Measurements from ENCODE around the gene ARPC5L. TPM values are rescaled to one million over a fixed set of nuclear protein-coding genes. Genes with fewer than 3 reads are reported as not detected.
A peak's percentile ranks its signal among the peaks of the same experiment; 100 is the strongest.
"Not testable (repeated sequence)": the region's sequence is repeated elsewhere in the genome, so short reads cannot be mapped to it uniquely, and the experiment has no call there.

Gene ARPC5L
- total and polyA plus RNA-seq, 4 donors = 27.6 to 64.6 (median 47.7) TPM

- H3K9me3 ChIP-seq (ENCODE audit: control insufficient read depth in 4 of 4, insufficient read depth in 3 of 4, low read length in 3 of 4) = no peaks in the 10 kb centered on the region
- H3K4me1 ChIP-seq (ENCODE audit: control insufficient read depth in 5 of 5, insufficient read depth in 5 of 5, low read length in 5 of 5) = peaks cover 4 to 24% (median 8%) of the 10 kb centered on the region in 5 donors
- H3K27ac ChIP-seq (ENCODE audit: low read depth in 1 of 2, low read length in 1 of 2) = peak overlapping the region in 1 of 2 donors; percentile 79
- peak; percentile 85 to 90 (median 86) for DNase-seq
- H3K27me3 ChIP-seq (ENCODE audit: control insufficient read depth in 3 of 3, insufficient read depth in 3 of 3, low read length in 2 of 3) = no peaks in the 10 kb centered on the region
- H3K36me3 ChIP-seq (ENCODE audit: control insufficient read depth in 4 of 4, insufficient read depth in 4 of 4, low read length in 4 of 4) = no peaks in the 10 kb centered on the region
- H3K4me3 ChIP-seq = no peak overlapping the region
- no peak for ATAC-seq (ENCODE audit: insufficient read depth, low FRiP score)
- TF ChIP-seq CTCF (IDR thresholded peaks at IDR 0.05; ENCODE audit: control extremely low read depth, extremely low read depth) = no peak
- WGBS, 2 donors = 48 to 68% methylated on average over 13 of the region's 13 CpGs
- H3K9ac ChIP-seq (ENCODE audit: insufficient read depth in 1 of 2, low read length in 2 of 2) = no peak overlapping the region
Measured at GRCh38 chr9:124835026-124835557, 26.8 kb upstream of the ARPC5L start.

DNA sequence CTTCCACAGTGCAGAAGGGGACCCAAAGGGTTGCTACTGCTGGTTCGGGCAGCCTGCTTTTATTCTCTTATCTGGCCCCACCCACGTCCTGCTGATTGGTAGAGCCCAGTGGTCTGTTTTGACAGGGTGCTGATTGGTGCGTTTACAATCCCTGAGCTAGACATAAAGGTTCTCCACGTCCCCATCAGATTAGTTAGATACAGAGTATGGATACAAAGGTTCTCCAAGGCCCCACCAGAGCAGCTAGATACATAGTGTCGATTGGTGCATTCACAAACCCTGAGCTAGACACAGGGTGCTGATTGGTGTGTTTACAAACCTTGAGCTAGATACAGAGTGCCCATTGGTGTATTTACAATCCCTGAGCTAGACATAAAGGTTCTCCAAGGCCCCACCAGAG, 23.8 kb upstream of the ARPC5L start:
- H3K27ac ChIP-seq (ENCODE audit: low read depth in 1 of 2, low read length in 1 of 2); DNase-seq; H3K4me3 ChIP-seq; H3K36me3 ChIP-seq (ENCODE audit: control insufficient read depth in 4 of 4, insufficient read depth in 4 of 4, low read length in 4 of 4); ATAC-seq (ENCODE audit: insufficient read depth, low FRiP score); H3K27me3 ChIP-seq (ENCODE audit: control insufficient read depth in 3 of 3, insufficient read depth in 3 of 3, low read length in 2 of 3); H3K9ac ChIP-seq (ENCODE audit: insufficient read depth in 1 of 2, low read length in 2 of 2); H3K9me3 ChIP-seq (ENCODE audit: control insufficient read depth in 4 of 4, insufficient read depth in 3 of 4, low read length in 3 of 4): not testable (repeated sequence)
- H3K4me1 ChIP-seq (ENCODE audit: control insufficient read depth in 5 of 5, insufficient read depth in 5 of 5, low read length in 5 of 5) = peaks cover 0 to 18% (median 5%) of the 10 kb centered on the region in 5 donors
- 85 to 89% methylated on average over 5 of the region's 5 CpGs for WGBS, 2 donors

GRCh38 chr9:124838567-124839275, 23.2 kb upstream of the ARPC5L start:
- not testable (repeated sequence) for ATAC-seq (ENCODE audit: insufficient read depth, low FRiP score); H3K4me3 ChIP-seq; H3K9ac ChIP-seq (ENCODE audit: insufficient read depth in 1 of 2, low read length in 2 of 2); H3K27ac ChIP-seq (ENCODE audit: low read depth in 1 of 2, low read length in 1 of 2); DNase-seq; H3K27me3 ChIP-seq (ENCODE audit: control insufficient read depth in 3 of 3, insufficient read depth in 3 of 3, low read length in 2 of 3); H3K9me3 ChIP-seq (ENCODE audit: control insufficient read depth in 4 of 4, insufficient read depth in 3 of 4, low read length in 3 of 4); H3K36me3 ChIP-seq (ENCODE audit: control insufficient read depth in 4 of 4, insufficient read depth in 4 of 4, low read length in 4 of 4)
- WGBS, 2 donors = 55 to 58% methylated on average over 32 to 47 of the region's 52 CpGs
- H3K4me1 ChIP-seq (ENCODE audit: control insufficient read depth in 5 of 5, insufficient read depth in 5 of 5, low read length in 5 of 5) = peaks cover 0 to 18% (median 5%) of the 10 kb centered on the region in 5 donors

DNA sequence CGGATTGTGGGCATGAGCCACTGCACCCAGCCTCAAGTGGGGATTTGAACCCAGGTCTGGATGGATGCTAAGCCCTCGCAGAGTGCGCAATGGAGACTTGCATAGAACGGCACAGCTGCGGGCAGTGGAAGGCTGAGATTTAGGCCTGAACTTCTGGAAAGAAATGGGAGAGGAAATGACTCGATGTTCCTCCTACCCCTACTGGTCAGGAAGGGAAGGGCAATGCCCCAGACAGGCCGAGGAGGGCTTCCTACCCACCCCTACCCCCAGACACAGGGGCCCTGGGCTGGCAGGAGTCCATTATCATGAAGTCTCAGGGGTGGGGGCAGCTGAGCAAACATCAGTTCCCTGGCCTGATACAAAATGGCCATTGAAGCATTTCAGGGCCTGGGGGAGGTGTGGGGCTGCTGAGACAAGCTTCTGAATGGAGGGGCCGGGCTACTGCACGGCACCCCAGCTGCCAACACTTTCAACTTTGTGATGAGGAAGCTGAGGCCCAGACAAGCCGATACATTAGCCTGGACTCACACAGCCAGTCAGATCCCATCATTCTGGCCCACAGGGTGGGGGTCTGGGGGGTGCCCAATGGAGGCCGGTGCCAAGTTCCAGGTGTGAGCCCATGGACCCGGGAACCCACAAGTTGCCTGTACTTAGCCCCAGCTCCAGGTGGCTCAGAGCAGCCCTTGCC, 22.2 kb upstream of the ARPC5L start:
- WGBS, 2 donors = 62 to 65% methylated on average over 12 of the region's 12 CpGs
- no peak for TF ChIP-seq CTCF (IDR thresholded peaks at IDR 0.05; ENCODE audit: control extremely low read depth, extremely low read depth)
- Histone ChIP-seq H3K36me3 (ENCODE audit: control insufficient read depth in 4 of 4, insufficient read depth in 4 of 4, low read length in 4 of 4) (no peaks in the 10 kb centered on the region), H3K9ac (ENCODE audit: insufficient read depth in 1 of 2, low read length in 2 of 2) (no peak overlapping the region), H3K9me3 (ENCODE audit: control insufficient read depth in 4 of 4, insufficient read depth in 3 of 4, low read length in 3 of 4) (no peaks in the 10 kb centered on the region), H3K27me3 (ENCODE audit: control insufficient read depth in 3 of 3, insufficient read depth in 3 of 3, low read length in 2 of 3) (no peaks in the 10 kb centered on the region), H3K27ac (ENCODE audit: low read depth in 1 of 2, low read length in 1 of 2) (no peak overlapping the region), H3K4me1 (ENCODE audit: control insufficient read depth in 5 of 5, insufficient read depth in 5 of 5, low read length in 5 of 5) (peaks cover 0 to 14% (median 5%) of the 10 kb centered on the region in 5 donors), H3K4me3 (no peak overlapping the region)
- ATAC-seq (ENCODE audit: insufficient read depth, low FRiP score) (no peak), DNase-seq (peak; percentile 49 to 59 (median 58))
